ENCODE results near the gene LRMDA.
"Not testable (repeated sequence)": the region's sequence is repeated elsewhere in the genome, so short reads cannot be mapped to it uniquely, and the experiment has no call there.

LRMDA gene

GRCh38 chr10:76463111-76463510 is 1031.7 kb downstream of the LRMDA start:
- DNase-seq (ENCODE audit: low read depth, low spot score): no peak

- no peak for DNase-seq (ENCODE audit: low read depth, low spot score)
Observed at GRCh38 chr10:76466836-76467503, 1035.5 kb downstream of the LRMDA start.

- DNase-seq (ENCODE audit: low read depth, low spot score): no peak
Observed at GRCh38 chr10:76469675-76470074, 1038.3 kb downstream of the LRMDA start.

DNA sequence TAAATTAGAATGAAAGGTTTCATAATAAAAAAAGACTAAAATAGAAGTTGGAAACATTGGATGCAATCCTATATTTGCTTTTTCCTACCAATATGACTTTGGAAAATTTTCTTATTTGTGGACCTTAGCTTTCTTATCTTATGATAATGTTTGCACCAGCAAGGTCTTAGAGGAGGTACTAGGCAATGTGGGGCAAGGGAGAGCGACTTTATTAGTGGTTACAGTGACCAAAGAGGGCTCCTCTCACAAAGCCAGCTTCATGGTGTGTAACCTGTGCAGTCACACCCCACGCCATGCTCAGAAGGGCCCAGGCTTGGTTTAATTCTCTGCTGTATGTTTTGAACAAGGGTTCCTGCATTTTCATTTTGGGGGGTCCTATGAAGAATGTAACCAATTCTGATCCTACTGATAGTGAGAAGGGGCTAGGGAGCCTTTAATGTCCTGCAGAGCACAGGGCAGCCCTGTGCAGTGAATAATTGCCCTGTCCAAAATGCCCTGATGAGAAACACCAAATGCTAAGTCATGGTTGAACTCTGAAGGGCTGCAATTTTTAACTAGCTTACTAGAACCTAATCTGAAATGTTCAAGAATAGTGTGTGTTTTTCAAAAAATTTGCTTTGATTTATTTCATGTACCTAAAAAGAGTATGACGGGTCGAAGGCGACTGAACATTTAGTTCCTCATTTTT is 1047.8 kb downstream of the LRMDA start:
- no peak for DNase-seq (ENCODE audit: low read depth, low spot score)

DNA sequence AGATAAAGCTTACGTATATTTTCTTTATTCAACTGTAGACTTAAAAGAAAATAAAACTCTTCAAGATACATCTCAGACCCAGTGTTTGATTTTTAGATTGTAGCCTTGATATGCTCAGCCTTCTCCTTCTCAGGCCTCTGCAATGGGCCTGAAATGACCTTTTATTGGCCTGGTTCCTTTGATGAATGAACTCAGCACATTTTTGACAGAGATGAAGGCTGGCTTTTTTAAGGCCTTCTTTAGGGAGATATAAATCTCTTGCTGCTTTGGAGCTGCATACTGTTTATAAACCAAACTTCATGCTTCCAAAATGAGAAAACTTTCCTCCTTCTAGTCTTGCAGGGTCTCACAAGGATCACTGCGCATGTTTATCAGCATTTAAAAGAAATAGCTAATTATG is 1049.8 kb downstream of the LRMDA start:
- no peak for DNase-seq (ENCODE audit: low read depth, low spot score)

DNA sequence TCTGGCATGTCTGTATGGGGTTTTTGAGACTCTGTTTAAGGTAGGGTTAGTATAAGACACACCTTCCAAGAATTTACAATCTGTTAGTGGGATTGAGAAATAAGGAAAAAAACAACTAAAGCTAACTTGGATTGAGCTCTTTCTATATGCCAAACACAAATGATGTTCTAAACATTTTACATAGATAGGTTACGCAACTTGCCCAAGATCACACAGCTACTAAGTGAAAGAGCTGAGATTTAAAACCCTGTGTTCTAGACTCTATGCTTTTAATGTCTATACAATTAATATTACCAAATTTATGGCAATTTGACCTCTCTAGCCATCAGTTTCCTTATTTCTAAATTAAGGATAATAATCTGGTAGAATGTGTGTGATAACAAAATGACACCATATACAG is 1056.2 kb downstream of the LRMDA start:
- no peak for DNase-seq (ENCODE audit: low read depth, low spot score)

- DNase-seq (ENCODE audit: low read depth, low spot score): no peak
Observed at GRCh38 chr10:76488602-76489001, 1057.2 kb downstream of the LRMDA start.

GRCh38 chr10:76491216-76491615 is 1059.8 kb downstream of the LRMDA start:
- DNase-seq (ENCODE audit: low read depth, low spot score): peak; percentile 51

DNA sequence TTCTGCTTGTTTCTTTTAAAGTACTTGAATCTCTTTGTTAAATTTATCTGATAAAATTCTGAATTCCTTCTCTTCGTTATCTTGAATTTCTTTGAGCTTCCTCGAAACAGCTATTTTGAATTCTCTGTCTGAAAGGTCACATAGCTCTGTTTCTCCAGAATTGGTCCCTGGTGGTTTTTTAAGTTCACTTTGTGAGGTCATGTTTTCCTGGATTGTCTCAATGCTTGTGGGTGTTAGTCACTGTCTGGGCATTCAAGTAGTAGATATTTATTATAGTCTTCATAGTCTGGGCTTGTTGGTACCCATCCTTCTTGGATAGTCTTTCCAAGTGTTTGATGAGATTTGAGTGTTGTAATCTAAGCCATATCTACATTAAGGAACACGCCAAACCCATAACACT is 1060.6 kb downstream of the LRMDA start:
- peak; percentile 84 for DNase-seq (ENCODE audit: low read depth, low spot score)

- no peak for DNase-seq (ENCODE audit: low read depth, low spot score)
Observed at GRCh38 chr10:76492678-76493472, 1061.5 kb downstream of the LRMDA start.

DNA sequence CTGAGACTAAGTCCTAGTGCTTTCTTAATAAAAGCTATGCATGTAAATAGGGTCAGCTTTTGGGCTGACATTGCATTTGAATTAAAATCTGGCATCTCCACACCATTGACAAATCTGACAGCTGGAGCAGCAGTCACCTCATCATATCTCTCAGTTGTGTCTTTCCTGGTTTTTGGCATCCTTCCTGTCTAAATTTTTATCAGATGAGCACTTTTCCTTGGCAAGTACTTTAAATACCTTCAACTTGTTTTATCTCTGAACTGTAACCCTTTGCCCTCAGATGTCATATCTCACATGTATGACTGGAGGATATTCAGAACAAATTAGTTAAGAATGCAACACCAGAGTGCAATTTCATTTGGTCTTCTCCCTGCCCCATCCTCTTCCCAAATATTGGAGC is 1066.2 kb downstream of the LRMDA start:
- no peak for DNase-seq (ENCODE audit: low read depth, low spot score)

DNA sequence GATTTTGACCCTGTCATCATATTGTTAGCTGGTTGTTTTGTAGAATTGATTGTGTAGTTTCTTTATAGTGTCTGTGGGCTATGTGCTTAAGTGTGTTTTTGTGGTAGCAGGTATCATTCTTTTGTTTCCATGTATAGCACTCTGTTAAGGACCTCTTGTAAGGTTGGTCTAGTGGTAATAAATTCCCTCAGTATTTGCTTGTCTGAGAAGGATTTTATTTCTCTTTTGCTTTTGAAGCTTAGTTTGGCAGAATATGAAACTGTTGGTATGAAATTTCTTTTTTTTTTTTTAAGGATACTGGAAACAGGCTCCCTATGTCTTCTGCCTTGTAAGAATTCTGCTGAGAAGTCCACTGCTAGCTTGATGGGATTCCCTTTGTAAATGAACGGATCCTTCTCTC is 1073.4 kb downstream of the LRMDA start:
- no peak for DNase-seq (ENCODE audit: low read depth, low spot score)

GRCh38 chr10:76509446-76509845 is 1078.0 kb downstream of the LRMDA start:
- DNase-seq (ENCODE audit: low read depth, low spot score): peak; percentile 19

GRCh38 chr10:76514321-76514720 is 1082.9 kb downstream of the LRMDA start:
- DNase-seq (ENCODE audit: low read depth, low spot score): peak; percentile 38

DNA sequence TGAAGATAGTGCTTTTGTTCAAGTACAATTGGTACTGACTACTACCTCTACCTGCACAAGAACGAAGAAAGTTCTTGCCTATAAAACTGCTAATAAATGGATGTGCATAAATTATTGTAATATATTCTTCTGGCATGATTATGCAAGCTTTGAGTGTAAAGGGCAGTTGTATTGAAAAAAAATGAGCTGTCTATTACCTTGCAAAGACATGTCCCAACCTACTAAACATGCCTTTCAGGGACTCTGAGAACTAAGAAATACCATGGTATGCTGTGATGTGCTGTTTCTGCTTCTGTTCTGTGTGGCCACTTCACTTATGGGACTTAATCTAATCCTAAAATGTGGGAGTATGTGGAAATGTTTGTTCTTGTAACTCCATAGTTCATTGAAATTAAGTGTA is 1083.4 kb downstream of the LRMDA start:
- no peak for DNase-seq (ENCODE audit: low read depth, low spot score)

GRCh38 chr10:76522547-76522946 is 1091.1 kb downstream of the LRMDA start:
- DNase-seq (ENCODE audit: low read depth, low spot score): no peak

GRCh38 chr10:76523246-76523645 is 1091.8 kb downstream of the LRMDA start:
- no peak for DNase-seq (ENCODE audit: low read depth, low spot score)

- DNase-seq (ENCODE audit: low read depth, low spot score): peak; percentile 11
Observed at GRCh38 chr10:76523791-76524351, 1092.4 kb downstream of the LRMDA start.

DNA sequence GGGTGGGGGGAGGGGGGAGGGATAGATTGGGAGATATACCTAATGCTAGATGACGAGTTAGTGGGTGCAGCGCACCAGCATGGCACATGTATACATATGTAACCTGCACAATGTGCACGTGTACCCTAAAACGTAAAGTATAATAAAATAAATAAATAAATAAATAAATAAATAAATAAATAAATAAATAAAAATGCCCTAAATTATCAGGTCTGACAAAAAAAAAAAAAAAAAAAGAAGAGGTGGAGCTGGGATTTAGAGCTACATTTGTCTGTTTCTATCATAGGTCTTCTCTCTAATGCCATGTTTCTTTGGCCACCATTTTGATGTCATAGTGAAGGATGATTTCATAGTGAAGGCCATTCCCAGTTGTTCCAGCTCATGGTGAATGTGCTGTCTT is 1095.4 kb downstream of the LRMDA start:
- not testable (repeated sequence) for DNase-seq (ENCODE audit: low read depth, low spot score)

DNA sequence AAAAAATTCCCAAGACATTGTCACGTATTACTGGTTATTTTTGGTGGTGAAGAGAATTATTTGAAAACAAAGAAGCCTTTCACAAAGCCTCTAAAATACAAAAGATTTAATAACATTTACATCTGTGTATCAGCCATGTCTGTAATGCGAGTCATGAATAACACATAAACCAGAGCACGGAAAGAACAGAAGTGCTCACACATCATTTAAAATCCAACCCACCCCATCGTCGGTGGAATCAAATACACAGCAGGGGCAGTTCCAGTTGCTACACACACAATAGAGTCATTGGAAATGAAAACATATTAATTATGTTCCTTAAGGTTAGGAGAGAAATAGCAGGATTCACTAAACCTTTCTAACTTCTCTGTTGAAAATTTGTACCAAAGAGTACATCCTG is 1108.9 kb downstream of the LRMDA start:
- DNase-seq (ENCODE audit: low read depth, low spot score): no peak

- no peak for DNase-seq (ENCODE audit: low read depth, low spot score)
Observed at GRCh38 chr10:76540786-76541185, 1109.4 kb downstream of the LRMDA start.

- DNase-seq (ENCODE audit: low read depth, low spot score): no peak
Observed at GRCh38 chr10:76541852-76542251, 1110.4 kb downstream of the LRMDA start.

Measured in astrocyte of the hippocampus (primary cell).